H9 (cell line): ENCODE data around the gene YWHAB. TPM values are rescaled to one million over a fixed set of nuclear protein-coding genes. Genes with fewer than 3 reads are reported as not detected.

Experiments
- DNase-seq: peaks from one replicate; pipeline ENCODE4 v3.0.0-alpha.2; 2017
- H2AFZ ChIP-seq: one replicate; pipeline ENCODE4 v1.6.1; 2013; ENCODE audit warnings: mild to moderate bottlenecking, low read length, control low read depth, moderate library complexity
- H2AK5ac ChIP-seq: 2 replicates; pipeline ENCODE4 v1.6.1; 2013; ENCODE audit warnings: low read length, control low read depth, mixed read lengths; ENCODE audit not compliant: insufficient read length
- H2BK120ac ChIP-seq: one replicate; pipeline ENCODE4 v1.6.1; 2013; ENCODE audit warnings: low read depth, mild to moderate bottlenecking, low read length, control low read depth, inconsistent platforms; ENCODE audit not compliant: poor library complexity, severe bottlenecking
- H2BK12ac ChIP-seq: 2 replicates; pipeline ENCODE4 v1.6.1; 2013; ENCODE audit warnings: low read length, control low read depth, mixed read lengths, low read depth; ENCODE audit not compliant: insufficient read length
- H2BK15ac ChIP-seq: 2 replicates; pipeline ENCODE4 v1.6.1; 2013; ENCODE audit warnings: low read depth, low read length, control low read depth
- H2BK20ac ChIP-seq: one replicate; pipeline ENCODE4 v1.6.1; 2013; ENCODE audit warnings: low read depth, mild to moderate bottlenecking, low read length, control low read depth, inconsistent platforms; ENCODE audit not compliant: poor library complexity, severe bottlenecking
- H2BK5ac ChIP-seq: 2 replicates; pipeline ENCODE4 v1.6.1; 2013; ENCODE audit warnings: low read length, control low read depth, mixed read lengths; ENCODE audit not compliant: insufficient read length
- H3K14ac ChIP-seq: 2 replicates; pipeline ENCODE4 v1.6.1; 2013; ENCODE audit warnings: low read length, control low read depth; ENCODE audit not compliant: insufficient read depth
- H3K18ac ChIP-seq: 2 replicates; pipeline ENCODE4 v1.6.1; 2013; ENCODE audit warnings: low read depth, mild to moderate bottlenecking, mixed read lengths, low read length, control low read depth; ENCODE audit not compliant: insufficient read length
- H3K23ac ChIP-seq: 2 replicates; pipeline ENCODE4 v1.6.1; 2013; ENCODE audit warnings: low read length, control low read depth, mixed read lengths, low read depth; ENCODE audit not compliant: insufficient read length
- H3K23me2 ChIP-seq: 2 replicates; pipeline ENCODE4 v1.6.1; 2013; ENCODE audit warnings: low read depth, mild to moderate bottlenecking, mixed read lengths, low read length, control low read depth; ENCODE audit not compliant: insufficient read length, poor library complexity, severe bottlenecking
- H3K27ac ChIP-seq: 2 replicates; pipeline ENCODE4 v1.5.1; 2013; ENCODE audit warnings: low read length, control low read depth, mixed read lengths, low read depth; ENCODE audit not compliant: insufficient read length
- H3K27me3 ChIP-seq: 2 replicates; pipeline ENCODE4 v1.6.1; 2013; ENCODE audit warnings: low read length, control low read depth, inconsistent platforms; ENCODE audit not compliant: insufficient read depth
- H3K4ac ChIP-seq: 2 replicates; pipeline ENCODE4 v1.6.1; 2013; ENCODE audit warnings: low read depth, mild to moderate bottlenecking, control low read depth, inconsistent platforms, low read length, moderate library complexity
- H3K4me1 ChIP-seq: 2 replicates; pipeline ENCODE4 v1.6.1; 2013; ENCODE audit warnings: low read length, control low read depth, inconsistent platforms; ENCODE audit not compliant: insufficient read depth
- H3K4me2 ChIP-seq: 2 replicates; pipeline ENCODE4 v1.6.1; 2013; ENCODE audit warnings: low read length, control low read depth, mixed read lengths; ENCODE audit not compliant: insufficient read length, insufficient read depth
- H3K56ac ChIP-seq: 2 replicates; pipeline ENCODE4 v1.6.1; 2013; ENCODE audit warnings: low read depth, mild to moderate bottlenecking, mixed read lengths, low read length, control low read depth; ENCODE audit not compliant: insufficient read length
- H3K79me1 ChIP-seq: 2 replicates; pipeline ENCODE4 v1.6.1; 2013; ENCODE audit warnings: low read depth, mild to moderate bottlenecking, moderate library complexity, low read length, control low read depth, inconsistent platforms; ENCODE audit not compliant: insufficient read depth, poor library complexity, severe bottlenecking
- H3K79me2 ChIP-seq: 2 replicates; pipeline ENCODE4 v1.6.1; 2013; ENCODE audit warnings: low read length, control low read depth, inconsistent platforms; ENCODE audit not compliant: insufficient read depth
- H3K9ac ChIP-seq: 2 replicates; pipeline ENCODE4 v1.6.1; 2013; ENCODE audit warnings: low read length, control low read depth, mixed read lengths; ENCODE audit not compliant: insufficient read length; ENCODE audit errors: extremely low read depth
- H3K9me3 ChIP-seq: one replicate; pipeline ENCODE4 v1.6.1; 2013; ENCODE audit warnings: low read depth, low read length, inconsistent platforms; ENCODE audit not compliant: control insufficient read depth
- H3T11ph ChIP-seq: one replicate; pipeline ENCODE4 v1.6.1; 2013; ENCODE audit warnings: mild to moderate bottlenecking, low read length, control low read depth, inconsistent platforms
- H4K20me1 ChIP-seq: one replicate; pipeline ENCODE4 v1.6.1; 2013; ENCODE audit not compliant: control insufficient read depth, insufficient read length, insufficient read depth
- H4K5ac ChIP-seq: 2 replicates; pipeline ENCODE4 v1.6.1; 2013; ENCODE audit warnings: low read depth, mild to moderate bottlenecking, mixed read lengths, low read length, control low read depth; ENCODE audit not compliant: insufficient read length
- H4K8ac ChIP-seq: replicated peaks from 2 replicates; pipeline ENCODE4 v1.6.1; 2013; ENCODE audit warnings: low read length, control low read depth, mixed read lengths, low read depth; ENCODE audit not compliant: insufficient read length
- H4K91ac ChIP-seq: 2 replicates; pipeline ENCODE4 v1.6.1; 2013; ENCODE audit warnings: low read depth, mild to moderate bottlenecking, moderate library complexity, mixed read lengths, low read length, control low read depth; ENCODE audit not compliant: insufficient read length
- H3K27ac Mint-ChIP-seq, 3 experiments: 2 replicates in 2 of 3; 3 replicates in 1 of 3; pipeline ENCODE4 v1.8.0; 2020 to 2021; ENCODE audit warnings: mixed read lengths in 3 of 3, mild to moderate bottlenecking in 1 of 3, moderate library complexity in 1 of 3
- H3K27me3 Mint-ChIP-seq: 2 replicates; pipeline ENCODE4 v1.8.0; 2021; ENCODE audit warnings: low read depth, mild to moderate bottlenecking, moderate library complexity, mixed read lengths
- H3K36me3 Mint-ChIP-seq, 3 experiments: 2 replicates in 2 of 3; 3 replicates in 1 of 3; pipeline ENCODE4 v1.8.0; 2020 to 2021; ENCODE audit warnings: low read depth in 3 of 3, mixed read lengths in 3 of 3; ENCODE audit not compliant: insufficient read depth in 1 of 3
- H3K4me1 Mint-ChIP-seq, 2 experiments: 2 replicates each; pipeline ENCODE4 v1.8.0; 2020; ENCODE audit warnings: mixed read lengths in 2 of 2
- H3K4me3 Mint-ChIP-seq, 2 experiments: 2 replicates in 1 of 2; 3 replicates in 1 of 2; pipeline ENCODE4 v1.8.0; 2020 to 2021; ENCODE audit warnings: mild to moderate bottlenecking in 2 of 2, mixed read lengths in 2 of 2, moderate library complexity in 1 of 2
- H3K9me3 Mint-ChIP-seq, 2 experiments: 2 replicates in 1 of 2; 3 replicates in 1 of 2; pipeline ENCODE4 v1.8.0; 2020; ENCODE audit warnings: mild to moderate bottlenecking in 2 of 2, mixed read lengths in 2 of 2, moderate library complexity in 1 of 2
- WGBS: extraction: QIAGEN DNeasy Blood & Tissue Kit; methylation state at CpG from one replicate; pipeline ENCODE4 v1.1.7; 2013; ENCODE audit warnings: missing lambda C conversion rate, low lambda C conversion rate, mixed read lengths; ENCODE audit not compliant: insufficient read length; ENCODE audit errors: extremely low coverage; 5-methylcytosine and 5-hydroxymethylcytosine counted together
- total RNA-seq: library from RNA; stranded (reverse); gene quantifications from 2 replicates; pipeline ENCODE4 v1.2.1, GENCODE V29; 2021
- TF ChIP-seq, protein P1 (sequence below): fragments of 200-600 bp; sonication (generic); conservative IDR thresholded peaks from 3 replicates; pipeline ENCODE4 v1.8.0; 2021; ENCODE audit warnings: antibody characterized with exemption, mild to moderate bottlenecking

Gene YWHAB
- total RNA-seq, 1 experiment from 2014 or later = 203 TPM

DNA sequence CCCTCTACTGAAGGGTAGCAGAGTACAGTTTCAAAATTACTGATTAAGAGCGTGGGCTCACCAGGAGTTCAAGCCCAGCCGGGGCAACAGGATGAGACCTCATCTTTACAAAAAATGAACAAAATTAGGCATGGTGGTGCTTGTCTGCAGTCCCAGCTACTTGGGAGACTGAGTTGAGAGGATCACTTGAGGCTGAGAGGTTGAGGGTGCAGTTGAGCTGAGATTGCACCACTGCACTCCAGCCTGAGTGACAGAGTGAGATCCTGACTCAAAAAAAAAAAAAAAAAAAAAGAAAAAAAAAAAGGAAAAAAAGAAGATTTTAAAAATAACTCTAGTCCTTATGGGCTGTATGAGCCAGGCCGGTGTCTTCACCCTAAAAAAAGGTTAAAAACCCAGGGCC is 43.1 kb downstream of the YWHAB start:
- Histone ChIP-seq H3K79me2 (no peaks in the 10 kb centered on the region), H2BK12ac (no peak overlapping the region), H2AFZ (no peak overlapping the region), H3K27me3 (no peaks in the 10 kb centered on the region), H3K18ac (no peak overlapping the region), H3K56ac (no peak overlapping the region), H3T11ph (no peak overlapping the region), H3K4me2 (no peak overlapping the region), H3K9ac (no peak overlapping the region), H3K4ac (no peak overlapping the region), H2BK5ac (no peak overlapping the region), H3K4me1 (no peaks in the 10 kb centered on the region; the same call in 1 of the 2 replicates), H2BK15ac (no peak overlapping the region), H3K14ac (no peak overlapping the region), H2BK20ac (no peak overlapping the region), H4K8ac (no peak overlapping the region), H4K20me1 (no peaks in the 10 kb centered on the region), H4K5ac (no peak overlapping the region), H3K27ac (no peak overlapping the region), H3K9me3 (no peaks in the 10 kb centered on the region), H4K91ac (no peak overlapping the region), H3K23me2 (no peaks in the 10 kb centered on the region), H3K23ac (no peak overlapping the region), H2BK120ac (no peak overlapping the region), H3K79me1 (no peaks in the 10 kb centered on the region), H2AK5ac (no peak overlapping the region)
- no CpG with 5 or more reads among the region's 3 CpGs for WGBS
- TF ChIP-seq, protein P1, sequence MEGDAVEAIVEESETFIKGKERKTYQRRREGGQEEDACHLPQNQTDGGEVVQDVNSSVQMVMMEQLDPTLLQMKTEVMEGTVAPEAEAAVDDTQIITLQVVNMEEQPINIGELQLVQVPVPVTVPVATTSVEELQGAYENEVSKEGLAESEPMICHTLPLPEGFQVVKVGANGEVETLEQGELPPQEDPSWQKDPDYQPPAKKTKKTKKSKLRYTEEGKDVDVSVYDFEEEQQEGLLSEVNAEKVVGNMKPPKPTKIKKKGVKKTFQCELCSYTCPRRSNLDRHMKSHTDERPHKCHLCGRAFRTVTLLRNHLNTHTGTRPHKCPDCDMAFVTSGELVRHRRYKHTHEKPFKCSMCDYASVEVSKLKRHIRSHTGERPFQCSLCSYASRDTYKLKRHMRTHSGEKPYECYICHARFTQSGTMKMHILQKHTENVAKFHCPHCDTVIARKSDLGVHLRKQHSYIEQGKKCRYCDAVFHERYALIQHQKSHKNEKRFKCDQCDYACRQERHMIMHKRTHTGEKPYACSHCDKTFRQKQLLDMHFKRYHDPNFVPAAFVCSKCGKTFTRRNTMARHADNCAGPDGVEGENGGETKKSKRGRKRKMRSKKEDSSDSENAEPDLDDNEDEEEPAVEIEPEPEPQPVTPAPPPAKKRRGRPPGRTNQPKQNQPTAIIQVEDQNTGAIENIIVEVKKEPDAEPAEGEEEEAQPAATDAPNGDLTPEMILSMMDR = no peak
- Mint-ChIP-seq H3K4me1 (no peaks in the 10 kb centered on the region), H3K9me3 (no peaks in the 10 kb centered on the region), H3K4me3 (no peak overlapping the region), H3K27me3 (no peaks in the 10 kb centered on the region), H3K36me3 (peaks cover 17 to 61% (median 32%) of the 10 kb centered on the region in 3 experiments; a peak in 6 of 7 replicates), H3K27ac (no peak overlapping the region)
- DNase-seq = no peak
